ENCODE measurements around the gene NUDT16. TPM values are rescaled to one million over a fixed set of nuclear protein-coding genes. Genes with fewer than 3 reads are reported as not detected.

NUDT16 gene
- total and polyA plus RNA-seq, 8 donors, result 15.3 to 81.1 (median 24.3) TPM

DNA sequence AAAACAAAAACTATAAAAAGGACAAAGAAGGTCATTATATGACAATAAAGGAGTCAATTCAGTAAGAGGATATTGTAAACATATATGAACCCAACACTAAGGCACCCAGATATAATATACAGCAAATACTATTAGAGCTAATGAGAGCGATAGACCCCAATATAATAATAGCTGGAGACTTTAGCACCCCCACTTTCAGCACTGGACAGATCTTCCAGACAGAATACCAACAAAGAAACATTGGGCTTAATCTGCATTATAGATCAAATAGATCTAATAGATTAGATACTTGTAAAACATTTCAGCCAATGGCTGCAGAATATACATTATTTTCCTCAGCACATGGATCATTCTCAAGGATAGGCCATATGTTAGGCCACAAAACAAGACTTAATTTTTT lies 53.4 kb downstream of the NUDT16 start:
- WGBS, 5 donors, result 85 to 100% (median 97%) methylated on average over 1 of the region's 1 CpG
- Histone ChIP-seq H3K4me1 (no peaks in the 10 kb centered on the region), H3K9me3 (no peaks in the 10 kb centered on the region), H3K27me3 (no peaks in the 10 kb centered on the region), H3K27ac (no peak overlapping the region), H3K4me3 (no peak overlapping the region), H3K36me3 (no peaks in the 10 kb centered on the region)
- intact Hi-C loops (cut with DNase I; ENCODE audit: low total_unique reads), result no loop called here
- TF ChIP-seq CTCF (IDR thresholded peaks at IDR 0.05) (no peak), EP300 (IDR thresholded peaks at IDR 0.05) (no peak), POLR2AphosphoS5 (IDR thresholded peaks at IDR 0.05) (no peak), POLR2A (IDR thresholded peaks at IDR 0.05) (no peak)
- DNase-seq, result no peak

Other genes with a start within 250 kb of the NUDT16 start
- gene MRPL3, start 121.2 kb downstream of the NUDT16 start, total RNA-seq, result 10 to 100 TPM; 12.8 to 99.0 (median 37.9) TPM
- gene MRPL3, start 121.2 kb downstream of the NUDT16 start, polyA plus RNA-seq, result 10 to 100 TPM; 69.7 to 78.8 (median 76.2) TPM